ENCODE results near the gene KRTAP20-1.

Gene KRTAP20-1

GRCh38 chr21:30616125-30616524, at the start of gene KRTAP20-1:
TSS of gene KRTAP20-1 (plus strand) at chr21:30616425. CDS start at chr21:30616455, 30 bp downstream.
- no peak for DNase-seq (ENCODE audit: low spot score)

- no peak for DNase-seq (ENCODE audit: low spot score)
Observed at GRCh38 chr21:30567617-30568016, 48.6 kb upstream of the KRTAP20-1 start.

GRCh38 chr21:30577766-30578165, 38.5 kb upstream of the KRTAP20-1 start:
- DNase-seq (ENCODE audit: low spot score): no peak

GRCh38 chr21:30579346-30579745, 36.9 kb upstream of the KRTAP20-1 start:
- peak; percentile 30 for DNase-seq (ENCODE audit: low spot score)

- DNase-seq (ENCODE audit: low spot score): peak; percentile 19
Observed at GRCh38 chr21:30580132-30580531, 36.1 kb upstream of the KRTAP20-1 start.

GRCh38 chr21:30582870-30583269, 33.4 kb upstream of the KRTAP20-1 start:
- no peak for DNase-seq (ENCODE audit: low spot score)

- DNase-seq (ENCODE audit: low spot score): no peak
Observed at GRCh38 chr21:30590297-30590696, 25.9 kb upstream of the KRTAP20-1 start, which contains the start of gene KRTAP22-2. TSS of gene KRTAP22-2 (minus strand) at chr21:30590397.

GRCh38 chr21:30592140-30592539, 24.1 kb upstream of the KRTAP20-1 start, which contains the start of gene KRTAP6-3:
TSS of gene KRTAP6-3 (plus strand) at chr21:30592440. CDS start at chr21:30592446, 6 bp downstream.
- DNase-seq (ENCODE audit: low spot score): no peak

- DNase-seq (ENCODE audit: low spot score): no peak
Observed at GRCh38 chr21:30598802-30599201, 17.4 kb upstream of the KRTAP20-1 start, which contains the start of gene KRTAP6-2. TSS of gene KRTAP6-2 (minus strand) at chr21:30598902. CDS start at chr21:30598874, 28 bp downstream.

GRCh38 chr21:30600787-30601186, 15.4 kb upstream of the KRTAP20-1 start, which contains the start of gene KRTAP22-1:
TSS of gene KRTAP22-1 (plus strand) at chr21:30601087.
- DNase-seq (ENCODE audit: low spot score): no peak

GRCh38 chr21:30605968-30606367, 10.3 kb upstream of the KRTAP20-1 start:
- DNase-seq (ENCODE audit: low spot score): no peak

GRCh38 chr21:30612132-30612531, 4.1 kb upstream of the KRTAP20-1 start:
- no peak for DNase-seq (ENCODE audit: low spot score)

GRCh38 chr21:30613836-30614235, 2.4 kb upstream of the KRTAP20-1 start, which contains the start of gene KRTAP6-1:
TSS of gene KRTAP6-1 (minus strand) at chr21:30613930. CDS start at chr21:30613904, 26 bp downstream.
- no peak for DNase-seq (ENCODE audit: low spot score)

GRCh38 chr21:30615199-30615598, 1.0 kb upstream of the KRTAP20-1 start:
- no peak for DNase-seq (ENCODE audit: low spot score)

- no peak for DNase-seq (ENCODE audit: low spot score)
Observed at GRCh38 chr21:30620080-30620479, 3.9 kb downstream of the KRTAP20-1 start.

GRCh38 chr21:30620522-30620921, 4.3 kb downstream of the KRTAP20-1 start, which contains the start of gene KRTAP20-4:
TSS of gene KRTAP20-4 (plus strand) at chr21:30620627.
- no peak for DNase-seq (ENCODE audit: low spot score)

GRCh38 chr21:30623362-30623761, 7.1 kb downstream of the KRTAP20-1 start:
- no peak for DNase-seq (ENCODE audit: low spot score)

GRCh38 chr21:30625449-30626165, 9.4 kb downstream of the KRTAP20-1 start:
- no peak for DNase-seq (ENCODE audit: low spot score)

GRCh38 chr21:30628109-30628508, 11.9 kb downstream of the KRTAP20-1 start:
- DNase-seq (ENCODE audit: low spot score): no peak

- no peak for DNase-seq (ENCODE audit: low spot score)
Observed at GRCh38 chr21:30629200-30629599, 13.0 kb downstream of the KRTAP20-1 start.

- no peak for DNase-seq (ENCODE audit: low spot score)
Observed at GRCh38 chr21:30634906-30635305, 18.7 kb downstream of the KRTAP20-1 start, which contains the start of gene KRTAP20-2. TSS of gene KRTAP20-2 (plus strand) at chr21:30635206. CDS start at chr21:30635264, 58 bp downstream.

- DNase-seq (ENCODE audit: low spot score): no peak
Observed at GRCh38 chr21:30638686-30639085, 22.5 kb downstream of the KRTAP20-1 start.

GRCh38 chr21:30642564-30642963, 26.3 kb downstream of the KRTAP20-1 start, which contains the start of gene KRTAP20-3:
TSS of gene KRTAP20-3 (plus strand) at chr21:30642864.
- DNase-seq (ENCODE audit: low spot score): no peak

Measured in pons (tissue), 1 donor.